Astrocyte of the cerebellum (primary cell): Measurements from ENCODE around the gene ZMYND8.

Source experiments
- DNase-seq: peaks from one replicate; pipeline ENCODE4 v3.0.0-alpha.2; 2011; ENCODE audit warnings: low read depth
- H3K4me3 ChIP-seq: 2 replicates; pipeline ENCODE4 v1.5.1; 2011; ENCODE audit warnings: mild to moderate bottlenecking, low read depth, low read length, moderate library complexity
- in situ Hi-C: cut with HindIII; loops from 2 replicates; pipeline ENCODE4 v1.10.0; 2017; ENCODE audit warnings: low sequenced_read_pairs
- TF ChIP-seq, protein P1 (sequence below): IDR thresholded peaks from 2 replicates; pipeline ENCODE4 v1.5.1; 2012; ENCODE audit warnings: low read length, low read depth, moderate library complexity, mild to moderate bottlenecking; ENCODE audit errors: missing control alignments

ZMYND8 gene

GRCh38 chr20:47330071-47330470 is 26.4 kb downstream of the ZMYND8 start:
- H3K4me3 ChIP-seq = no peak overlapping the region
- TF ChIP-seq, protein P1, sequence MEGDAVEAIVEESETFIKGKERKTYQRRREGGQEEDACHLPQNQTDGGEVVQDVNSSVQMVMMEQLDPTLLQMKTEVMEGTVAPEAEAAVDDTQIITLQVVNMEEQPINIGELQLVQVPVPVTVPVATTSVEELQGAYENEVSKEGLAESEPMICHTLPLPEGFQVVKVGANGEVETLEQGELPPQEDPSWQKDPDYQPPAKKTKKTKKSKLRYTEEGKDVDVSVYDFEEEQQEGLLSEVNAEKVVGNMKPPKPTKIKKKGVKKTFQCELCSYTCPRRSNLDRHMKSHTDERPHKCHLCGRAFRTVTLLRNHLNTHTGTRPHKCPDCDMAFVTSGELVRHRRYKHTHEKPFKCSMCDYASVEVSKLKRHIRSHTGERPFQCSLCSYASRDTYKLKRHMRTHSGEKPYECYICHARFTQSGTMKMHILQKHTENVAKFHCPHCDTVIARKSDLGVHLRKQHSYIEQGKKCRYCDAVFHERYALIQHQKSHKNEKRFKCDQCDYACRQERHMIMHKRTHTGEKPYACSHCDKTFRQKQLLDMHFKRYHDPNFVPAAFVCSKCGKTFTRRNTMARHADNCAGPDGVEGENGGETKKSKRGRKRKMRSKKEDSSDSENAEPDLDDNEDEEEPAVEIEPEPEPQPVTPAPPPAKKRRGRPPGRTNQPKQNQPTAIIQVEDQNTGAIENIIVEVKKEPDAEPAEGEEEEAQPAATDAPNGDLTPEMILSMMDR = no peak
- in situ Hi-C loops = no loop called here
- DNase-seq = no peak

DNA sequence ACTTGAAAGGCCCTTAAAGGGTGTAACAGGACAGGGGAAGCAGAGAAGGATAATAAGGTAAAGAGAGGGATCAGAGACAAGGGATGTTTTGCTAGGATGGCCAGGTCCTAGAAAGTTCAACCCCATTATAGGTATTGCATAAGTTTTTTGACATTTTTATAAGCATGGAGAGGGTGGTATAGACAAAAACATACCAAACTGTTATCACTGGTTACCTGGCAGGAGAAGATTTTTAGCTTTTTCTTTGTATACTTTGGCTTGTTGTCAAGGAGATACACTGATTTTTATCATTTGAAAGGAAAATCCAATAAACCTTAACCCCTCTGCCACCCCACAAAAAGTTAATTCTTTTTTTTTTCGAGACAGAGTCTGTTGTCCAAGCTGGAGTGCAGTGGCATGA is 28.4 kb downstream of the ZMYND8 start:
- in situ Hi-C loops = no loop called here
- no peak for DNase-seq
- TF ChIP-seq, protein P1 = no peak
- H3K4me3 ChIP-seq = no peak overlapping the region

- in situ Hi-C loops = no loop called here
- TF ChIP-seq, protein P1 = no peak
- no peak overlapping the region for H3K4me3 ChIP-seq
- DNase-seq = no peak
Measured at GRCh38 chr20:47327711-47328110, 28.8 kb downstream of the ZMYND8 start.

DNA sequence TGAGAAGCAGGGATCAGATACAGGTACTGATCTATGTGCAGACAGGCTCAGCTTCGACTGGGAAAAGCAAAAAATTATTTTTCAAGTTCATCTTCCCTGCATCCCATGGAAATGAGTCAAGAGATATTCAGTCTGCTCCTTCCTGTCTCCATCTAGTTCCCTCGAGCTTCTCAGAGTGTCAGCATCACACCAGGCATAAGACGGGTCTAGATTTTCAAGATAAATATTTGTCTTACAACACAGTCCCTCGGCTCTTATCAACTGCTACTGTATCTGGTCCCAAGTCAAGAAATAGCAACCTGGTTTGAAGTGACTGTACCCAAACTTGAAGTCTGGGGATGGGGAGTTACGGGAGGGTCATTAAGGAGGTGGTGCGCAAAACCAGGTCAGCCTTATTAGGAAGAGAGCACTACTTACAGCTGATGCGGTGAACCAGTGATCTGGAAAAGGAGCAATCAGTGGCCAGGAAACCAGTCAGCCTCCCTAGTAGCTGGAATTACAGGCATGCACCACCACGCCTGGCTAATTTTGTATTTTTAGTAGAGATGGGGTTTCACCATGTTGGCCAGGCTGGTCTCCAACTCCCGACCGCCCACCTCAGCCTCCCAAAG is 29.7 kb downstream of the ZMYND8 start:
- in situ Hi-C loops = no loop called here
- no peak for DNase-seq
- H3K4me3 ChIP-seq = no peak overlapping the region
- TF ChIP-seq, protein P1 = no peak

DNA sequence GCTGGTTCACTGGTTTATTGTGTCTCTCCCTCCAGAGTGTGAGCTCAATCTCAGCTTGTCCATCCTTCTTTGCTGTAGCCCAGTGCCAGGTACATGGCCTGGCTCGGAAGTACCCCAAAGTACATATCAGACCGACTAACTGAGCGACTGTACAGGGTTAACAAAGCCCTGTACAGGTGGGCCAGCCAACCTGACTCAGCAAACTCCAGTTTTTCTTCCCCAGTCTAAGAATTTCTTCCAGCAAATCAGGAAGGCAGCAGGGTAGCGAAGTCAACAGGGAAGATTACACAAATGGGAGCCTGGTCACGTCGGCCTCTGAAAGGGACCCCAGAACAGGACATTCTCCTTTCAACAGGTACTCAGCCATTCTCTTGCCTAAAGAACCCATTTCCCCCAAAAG is 31.3 kb downstream of the ZMYND8 start:
- no peak for DNase-seq
- TF ChIP-seq, protein P1 = no peak
- H3K4me3 ChIP-seq = no peak overlapping the region
- in situ Hi-C loops = no loop called here

GRCh38 chr20:47320990-47321805 is 35.3 kb downstream of the ZMYND8 start:
- in situ Hi-C loops = no loop called here
- TF ChIP-seq, protein P1 = no peak
- DNase-seq = no peak
- H3K4me3 ChIP-seq = no peak overlapping the region
